ENCODE measurements around the gene UBE2Q1. TPM values are rescaled to one million over a fixed set of nuclear protein-coding genes. Genes with fewer than 3 reads are reported as not detected.
A peak's percentile ranks its signal among the peaks of the same experiment; 100 is the strongest.

UBE2Q1 gene
- total and polyA plus RNA-seq, 12 donors = 15.7 to 102 (median 37.8) TPM

DNA sequence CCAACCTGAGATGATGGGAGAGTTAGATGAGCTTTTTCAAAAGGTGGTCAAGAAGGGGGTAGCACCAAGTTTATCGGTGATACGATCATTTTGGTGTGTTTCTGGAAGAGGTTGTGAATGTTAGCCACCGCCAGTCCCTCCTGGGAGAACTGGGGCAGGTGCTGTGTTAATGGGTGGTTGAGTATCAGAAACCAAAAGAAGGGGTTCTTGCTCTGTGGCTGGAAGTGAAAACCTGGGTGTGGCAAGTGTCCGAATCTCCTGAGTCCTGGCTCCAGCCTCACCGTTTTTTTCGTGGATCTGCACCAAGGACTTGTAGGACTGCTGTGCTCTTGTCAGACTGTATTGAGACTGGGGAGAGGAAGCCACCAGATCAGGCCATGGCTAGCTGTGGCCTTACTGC lies 7.8 kb downstream of the UBE2Q1 start:
- H3K4me3 ChIP-seq = no peak overlapping the region
- TF ChIP-seq, protein P1, sequence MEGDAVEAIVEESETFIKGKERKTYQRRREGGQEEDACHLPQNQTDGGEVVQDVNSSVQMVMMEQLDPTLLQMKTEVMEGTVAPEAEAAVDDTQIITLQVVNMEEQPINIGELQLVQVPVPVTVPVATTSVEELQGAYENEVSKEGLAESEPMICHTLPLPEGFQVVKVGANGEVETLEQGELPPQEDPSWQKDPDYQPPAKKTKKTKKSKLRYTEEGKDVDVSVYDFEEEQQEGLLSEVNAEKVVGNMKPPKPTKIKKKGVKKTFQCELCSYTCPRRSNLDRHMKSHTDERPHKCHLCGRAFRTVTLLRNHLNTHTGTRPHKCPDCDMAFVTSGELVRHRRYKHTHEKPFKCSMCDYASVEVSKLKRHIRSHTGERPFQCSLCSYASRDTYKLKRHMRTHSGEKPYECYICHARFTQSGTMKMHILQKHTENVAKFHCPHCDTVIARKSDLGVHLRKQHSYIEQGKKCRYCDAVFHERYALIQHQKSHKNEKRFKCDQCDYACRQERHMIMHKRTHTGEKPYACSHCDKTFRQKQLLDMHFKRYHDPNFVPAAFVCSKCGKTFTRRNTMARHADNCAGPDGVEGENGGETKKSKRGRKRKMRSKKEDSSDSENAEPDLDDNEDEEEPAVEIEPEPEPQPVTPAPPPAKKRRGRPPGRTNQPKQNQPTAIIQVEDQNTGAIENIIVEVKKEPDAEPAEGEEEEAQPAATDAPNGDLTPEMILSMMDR (IDR thresholded peaks at IDR 0.05) = no peak
- no peak for TF ChIP-seq POLR2A (IDR thresholded peaks at IDR 0.05)
- no peak overlapping the region for H3K27ac ChIP-seq
- H3K9me3 ChIP-seq (replicated peaks in 1 of 3) = no peaks in the 10 kb centered on the region
- 62 to 76% (median 71%) methylated on average over 4 to 6 of the region's 6 CpGs for WGBS, 4 donors
- H3K27me3 ChIP-seq = no peaks in the 10 kb centered on the region
- peaks cover 0 to 68% of the 10 kb centered on the region in 2 donors for H3K36me3 ChIP-seq (replicated peaks in 1 of 2)
- peaks cover 8 to 24% of the 10 kb centered on the region in 2 donors for H3K4me1 ChIP-seq (replicated peaks in 1 of 2)
- DNase-seq = no peak
- intact Hi-C loops (cut with DNase I) = no loop called here

- Histone ChIP-seq H3K4me3 (no peak overlapping the region), H3K9me3 (replicated peaks in 1 of 3) (no peaks in the 10 kb centered on the region), H3K36me3 (replicated peaks in 1 of 2) (peaks cover 0 to 62% of the 10 kb centered on the region in 2 donors), H3K27ac (no peak overlapping the region), H3K27me3 (no peaks in the 10 kb centered on the region), H3K4me1 (replicated peaks in 1 of 2) (peaks cover 8 to 24% of the 10 kb centered on the region in 2 donors)
- intact Hi-C loops (cut with DNase I) = no loop called here
- DNase-seq = no peak
- WGBS, 4 donors = 68 to 77% (median 74%) methylated on average over 5 of the region's 5 CpGs
- no peak for TF ChIP-seq POLR2A (IDR thresholded peaks at IDR 0.05)
- TF ChIP-seq, protein P1 (IDR thresholded peaks at IDR 0.05) = no peak
Observed at GRCh38 chr1:154550070-154550469, 8.4 kb downstream of the UBE2Q1 start.

DNA sequence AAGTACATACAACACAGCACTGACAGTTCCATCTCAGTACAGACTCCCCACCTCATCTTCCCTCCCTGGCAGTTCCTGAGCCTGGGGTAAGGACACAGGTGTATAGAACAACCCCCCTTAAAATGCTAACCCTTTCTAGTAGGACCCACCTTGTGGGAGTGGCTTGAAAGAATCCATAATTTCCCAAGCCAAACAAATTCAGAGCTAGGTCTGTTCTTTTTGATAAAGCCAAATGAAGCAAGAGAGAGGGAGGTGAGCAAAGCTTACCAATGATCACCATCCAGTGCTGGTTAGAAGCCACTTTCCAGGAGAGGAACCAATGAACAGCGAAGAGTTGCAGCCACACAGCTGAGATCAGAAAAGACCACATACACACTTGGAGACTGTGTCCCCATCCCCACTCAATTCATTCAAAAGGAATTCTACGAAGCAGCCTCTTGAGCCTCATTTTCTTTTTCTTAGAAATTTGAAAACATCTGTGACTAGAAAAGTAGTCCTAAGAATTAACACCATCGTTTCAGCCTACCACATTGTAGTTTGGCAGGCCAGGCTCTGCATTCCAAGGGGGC lies 9.2 kb downstream of the UBE2Q1 start:
- intact Hi-C loops (cut with DNase I) = loop anchor here in 1 of 2 donors (5.0 kb wide), 1 partner anchor 62 kb away; no protein-coding TSS in a partner anchor
- no peaks in the 10 kb centered on the region for H3K9me3 ChIP-seq (replicated peaks in 1 of 3)
- H3K27ac ChIP-seq = no peak overlapping the region
- H3K27me3 ChIP-seq = no peaks in the 10 kb centered on the region
- no peak for DNase-seq
- TF ChIP-seq, protein P1 (IDR thresholded peaks at IDR 0.05) = no peak
- no peak for TF ChIP-seq POLR2A (IDR thresholded peaks at IDR 0.05)
- peaks cover 0 to 55% of the 10 kb centered on the region in 2 donors for H3K36me3 ChIP-seq (replicated peaks in 1 of 2)
- peaks cover 8 to 24% of the 10 kb centered on the region in 2 donors for H3K4me1 ChIP-seq (replicated peaks in 1 of 2)
- no peak overlapping the region for H3K4me3 ChIP-seq
- WGBS, 4 donors = 80 to 89% (median 87%) methylated on average over 3 of the region's 3 CpGs

GRCh38 chr1:154548028-154548427 lies 10.4 kb downstream of the UBE2Q1 start:
- WGBS, 4 donors = 11 to 33% (median 16%) methylated on average over 1 of the region's 1 CpG
- intact Hi-C loops (cut with DNase I) = loop anchor here in 1 of 2 donors (5.0 kb wide), 1 partner anchor 61 kb away; no protein-coding TSS in a partner anchor
- peak overlapping the region in 2 of 5 donors; percentile 52 to 66 for H3K27ac ChIP-seq
- H3K4me1 ChIP-seq (replicated peaks in 1 of 2) = peaks cover 8 to 19% of the 10 kb centered on the region in 2 donors
- H3K4me3 ChIP-seq = no peak overlapping the region
- no peak for TF ChIP-seq POLR2A (IDR thresholded peaks at IDR 0.05)
- TF ChIP-seq, protein P1 (IDR thresholded peaks at IDR 0.05) = no peak
- H3K27me3 ChIP-seq = no peaks in the 10 kb centered on the region
- H3K36me3 ChIP-seq (replicated peaks in 1 of 2) = peaks cover 0 to 42% of the 10 kb centered on the region in 2 donors
- H3K9me3 ChIP-seq (replicated peaks in 1 of 3) = no peaks in the 10 kb centered on the region
- peak in 4 of 7 donors; percentile 32 to 57 (median 42) for DNase-seq
